Astrocyte of the cerebellum (primary cell): Measurements from ENCODE around the gene TAT.
A peak's percentile ranks its signal among the peaks of the same experiment; 100 is the strongest.

Experiments
- DNase-seq: peaks from one replicate; pipeline ENCODE4 v3.0.0-alpha.2; 2011; ENCODE audit warnings: low read depth
- H3K4me3 ChIP-seq: 2 replicates; pipeline ENCODE4 v1.5.1; 2011; ENCODE audit warnings: mild to moderate bottlenecking, low read depth, low read length, moderate library complexity
- CTCF ChIP-seq: IDR thresholded peaks from 2 replicates; pipeline ENCODE4 v1.5.1; 2012; ENCODE audit warnings: low read length, low read depth, moderate library complexity, mild to moderate bottlenecking; ENCODE audit errors: missing control alignments
- in situ Hi-C: cut with HindIII; loops from 2 replicates; pipeline ENCODE4 v1.10.0; 2017; ENCODE audit warnings: low sequenced_read_pairs

TAT gene

GRCh38 chr16:71557954-71558582, 18.8 kb downstream of the TAT start:
- no peak for TF ChIP-seq CTCF

DNA sequence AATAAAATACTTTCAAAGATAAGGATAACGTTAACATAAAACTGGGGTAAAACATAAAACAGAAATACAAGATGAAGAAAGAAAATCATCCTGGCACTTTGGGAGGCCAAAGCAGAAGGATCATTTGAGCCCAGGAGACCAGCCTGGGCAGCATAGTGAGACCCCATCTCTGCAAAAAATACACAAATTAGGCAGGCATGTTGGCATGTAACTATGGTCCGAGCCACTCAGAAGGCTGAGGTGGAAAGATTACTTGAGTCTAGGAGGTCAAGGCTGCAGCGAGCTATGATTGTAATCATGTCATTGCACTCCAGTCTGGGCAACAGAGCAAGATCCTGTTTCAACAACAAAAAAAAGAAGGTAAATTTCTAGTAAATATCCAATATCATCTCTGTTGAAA, 19.6 kb downstream of the TAT start:
- in situ Hi-C loops = no loop called here

More at GRCh38 chr16:71557954-71558582, 18.8 kb downstream of the TAT start:
- DNase-seq = no peak
- in situ Hi-C loops = no loop called here
- H3K4me3 ChIP-seq = no peak overlapping the region

GRCh38 chr16:71555230-71555891, 21.5 kb downstream of the TAT start:
- no peak for TF ChIP-seq CTCF
- no peak overlapping the region for H3K4me3 ChIP-seq
- DNase-seq = no peak
- in situ Hi-C loops = no loop called here

More for the DNA sequence above, 19.6 kb downstream of the TAT start:
- DNase-seq = no peak
- TF ChIP-seq CTCF = no peak
- no peak overlapping the region for H3K4me3 ChIP-seq

GRCh38 chr16:71552698-71553503, 24.0 kb downstream of the TAT start:
- no peak overlapping the region for H3K4me3 ChIP-seq
- in situ Hi-C loops = no loop called here
- DNase-seq = no peak
- no peak for TF ChIP-seq CTCF

DNA sequence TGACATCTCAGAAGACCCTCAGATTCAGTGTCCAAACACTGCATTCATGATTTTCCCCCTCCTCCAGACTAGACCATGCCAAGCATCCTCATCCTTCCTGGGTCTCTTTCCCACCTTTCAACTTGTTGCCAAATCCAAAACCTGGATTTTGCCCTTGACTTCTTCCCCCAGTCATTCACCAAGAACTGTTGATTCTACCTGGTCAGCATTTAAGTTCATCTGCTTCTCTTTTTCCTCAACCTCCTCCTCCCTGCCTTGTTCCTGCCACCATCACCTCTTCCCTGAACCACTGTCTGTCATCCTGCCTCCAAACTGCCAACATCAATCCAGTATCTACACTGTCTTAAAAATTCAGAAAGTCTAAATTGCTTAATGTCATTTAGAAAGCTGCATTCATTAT, 29.7 kb downstream of the TAT start:
- no peak for DNase-seq
- H3K4me3 ChIP-seq = no peak overlapping the region
- TF ChIP-seq CTCF = no peak
- in situ Hi-C loops = no loop called here

DNA sequence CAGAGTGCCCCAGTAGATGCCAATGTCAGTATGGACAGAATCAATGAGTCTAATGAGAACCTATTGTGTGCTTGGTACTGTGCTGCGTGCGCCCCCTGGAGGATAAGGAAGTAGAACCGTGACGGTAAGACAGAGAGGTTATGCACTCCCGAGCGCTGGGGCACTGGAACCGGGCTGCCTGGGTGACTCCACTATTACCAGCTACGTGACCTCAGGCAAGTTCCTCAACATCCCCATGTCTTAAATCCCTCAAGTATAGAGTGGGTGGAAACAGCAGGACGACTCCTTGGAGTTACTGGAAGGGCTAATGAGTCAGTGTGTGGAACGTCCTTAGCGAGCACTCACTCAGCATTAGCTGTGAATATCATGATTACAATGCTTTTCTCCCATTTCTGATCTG, 34.5 kb downstream of the TAT start:
- in situ Hi-C loops = no loop called here
- DNase-seq = no peak
- TF ChIP-seq CTCF = peak; percentile 49
- H3K4me3 ChIP-seq = no peak overlapping the region
